NCI-H82 treated with DMSO at 0.1 percent for 48 hours (cell line): ENCODE data around the gene MAN1A1.
A peak's percentile ranks its signal among the peaks of the same experiment; 100 is the strongest.
"Not testable (repeated sequence)": the region's sequence is repeated elsewhere in the genome, so short reads cannot be mapped to it uniquely, and the experiment has no call there.

Experiments used
- DNase-seq: peaks from one replicate; lab custom pipeline; 2025; ENCODE audit not compliant: unreplicated experiment; lab: John Stamatoyannopoulos, UW

MAN1A1 gene

DNA sequence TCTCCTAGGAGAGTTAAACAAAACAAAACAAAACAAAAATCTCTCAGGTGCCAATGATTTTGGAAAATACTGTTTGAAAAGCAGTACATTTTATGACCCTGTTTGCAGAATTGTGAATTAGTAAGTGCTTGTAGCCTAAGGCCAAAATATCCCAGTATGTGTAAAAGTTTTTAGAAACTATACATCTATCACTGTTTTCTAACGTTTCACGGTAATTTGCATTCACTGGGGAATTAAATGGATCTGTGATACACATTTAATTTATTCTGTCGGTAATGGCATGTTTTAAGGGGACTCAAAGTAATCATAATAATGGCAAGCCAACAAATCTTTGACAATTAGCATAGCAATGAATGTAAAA lies 175.5 kb downstream of the MAN1A1 start:
- DNase-seq = no peak

DNA sequence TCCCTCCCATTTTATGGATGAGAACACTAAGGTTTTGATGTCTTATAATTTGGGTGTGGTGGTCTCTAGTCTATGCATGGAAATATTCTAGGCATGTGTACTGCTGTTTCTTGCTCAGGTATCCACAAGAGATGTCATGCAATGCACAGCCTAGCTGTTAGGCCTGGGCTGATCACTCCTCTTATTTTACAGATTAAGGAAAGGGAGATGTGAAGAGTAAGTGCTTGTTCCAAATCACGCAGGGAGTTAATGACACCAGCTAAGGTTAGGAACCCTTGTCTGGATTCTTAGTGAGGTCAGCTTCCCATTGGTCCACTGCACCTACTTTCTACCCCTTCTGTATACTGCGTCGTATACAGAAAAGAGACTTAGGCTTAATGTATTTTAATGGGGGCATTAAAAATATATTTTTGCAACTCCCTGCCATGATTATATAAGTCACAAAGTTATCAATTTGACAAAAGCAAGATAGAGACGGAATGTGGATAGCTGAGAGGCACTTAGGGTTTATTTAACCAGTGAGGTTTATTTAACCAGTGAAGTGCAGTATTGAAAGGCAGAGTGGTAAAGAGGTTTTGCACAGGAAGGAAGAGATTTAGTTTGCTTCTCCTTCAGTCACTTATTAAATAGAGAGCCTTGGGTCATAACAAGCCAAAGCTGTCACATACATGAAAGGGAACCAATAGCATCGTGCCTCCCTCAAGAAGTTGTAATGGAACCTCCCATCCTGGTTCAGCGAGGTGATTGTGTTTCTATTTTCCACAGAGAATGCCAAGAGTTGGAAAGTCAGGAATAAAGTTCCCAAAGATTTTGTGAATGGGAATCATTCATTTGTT lies 176.1 kb downstream of the MAN1A1 start:
- DNase-seq = no peak

DNA sequence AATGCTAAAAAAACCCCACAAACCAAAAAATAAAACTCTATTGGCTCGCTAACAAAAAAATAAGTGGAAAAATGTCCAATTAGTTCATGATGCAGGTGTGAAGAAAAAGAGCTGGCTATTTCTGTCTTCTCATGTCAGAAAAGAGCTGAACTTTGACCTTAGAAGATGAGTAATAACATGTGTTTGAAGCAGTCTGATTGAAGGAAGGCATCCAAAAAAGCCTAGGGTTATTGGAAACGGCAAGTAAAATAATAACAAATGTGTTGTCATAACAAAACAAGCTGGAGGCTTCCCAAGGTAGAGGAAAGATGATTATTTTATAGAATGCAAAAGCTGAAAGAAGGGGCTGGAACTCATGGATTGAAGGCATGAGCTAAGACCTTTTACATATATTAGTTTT lies 176.7 kb downstream of the MAN1A1 start:
- DNase-seq = no peak

DNA sequence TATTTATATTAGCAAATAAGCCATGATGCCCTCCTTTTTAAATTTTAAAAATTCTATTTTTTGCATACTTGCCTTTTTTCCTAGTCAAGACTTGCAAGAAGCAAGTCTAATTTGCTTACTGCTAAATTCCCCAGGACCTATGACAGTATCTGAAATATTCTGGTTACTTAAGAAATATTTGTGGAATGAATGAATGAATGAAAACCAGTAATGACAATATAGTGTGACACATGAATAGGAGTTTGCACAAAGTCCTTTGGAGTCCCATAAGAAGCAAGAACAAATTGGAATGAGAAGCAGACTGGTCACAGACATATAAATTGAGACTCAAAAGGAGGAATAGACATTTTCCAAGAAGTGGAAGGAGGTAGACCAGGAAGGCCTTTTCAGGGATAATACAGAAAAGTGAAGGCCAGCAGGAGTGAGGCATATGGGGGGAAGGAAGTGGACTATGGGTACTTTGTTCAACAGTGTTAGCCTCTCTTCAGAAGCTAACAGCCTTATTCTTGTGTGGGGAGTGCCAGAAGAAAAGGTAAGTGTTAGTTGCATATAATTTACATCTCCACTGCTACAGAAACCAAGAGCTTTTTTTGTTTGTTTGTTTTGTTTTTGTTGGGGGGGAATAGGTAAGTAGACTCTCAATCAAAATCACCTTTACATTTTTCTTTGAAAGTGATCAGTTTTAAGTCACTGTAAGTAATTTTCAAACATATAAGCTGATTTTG lies 177.5 kb downstream of the MAN1A1 start:
- DNase-seq = no peak

DNA sequence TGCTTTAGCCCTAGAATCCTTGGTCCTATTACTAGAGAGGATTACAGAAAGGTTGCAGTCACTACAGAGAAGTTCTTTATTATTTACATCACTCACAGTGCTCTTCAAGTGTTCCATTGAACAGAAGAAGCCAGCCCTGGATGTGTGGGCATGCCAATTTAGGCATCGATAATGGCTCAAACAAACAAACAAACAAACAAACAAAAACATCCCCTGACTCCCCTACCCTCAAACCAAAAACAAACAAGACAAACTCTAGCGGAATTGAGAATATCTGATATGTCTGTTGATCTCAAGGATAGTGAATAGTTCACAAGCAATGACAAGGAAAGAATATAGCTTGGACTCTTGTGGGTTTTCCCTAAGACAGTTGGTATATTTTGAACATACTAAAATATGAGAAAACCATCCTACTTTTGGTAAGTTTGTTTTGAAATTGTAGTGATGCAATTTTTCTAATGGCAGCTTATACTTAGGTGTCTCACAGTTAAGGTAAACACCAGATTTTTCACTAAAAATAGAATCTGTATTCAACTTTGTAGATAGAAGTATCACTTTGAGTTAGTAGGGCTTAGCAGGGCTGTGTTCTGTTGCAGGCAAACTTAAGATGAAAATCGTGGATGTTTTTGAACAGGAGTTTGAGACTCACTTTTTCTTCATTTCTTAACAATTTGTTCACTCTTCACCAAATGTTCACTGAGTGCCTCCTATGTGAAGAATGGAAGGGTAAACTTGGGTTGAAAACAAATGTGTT lies 178.3 kb downstream of the MAN1A1 start:
- no peak for DNase-seq

DNA sequence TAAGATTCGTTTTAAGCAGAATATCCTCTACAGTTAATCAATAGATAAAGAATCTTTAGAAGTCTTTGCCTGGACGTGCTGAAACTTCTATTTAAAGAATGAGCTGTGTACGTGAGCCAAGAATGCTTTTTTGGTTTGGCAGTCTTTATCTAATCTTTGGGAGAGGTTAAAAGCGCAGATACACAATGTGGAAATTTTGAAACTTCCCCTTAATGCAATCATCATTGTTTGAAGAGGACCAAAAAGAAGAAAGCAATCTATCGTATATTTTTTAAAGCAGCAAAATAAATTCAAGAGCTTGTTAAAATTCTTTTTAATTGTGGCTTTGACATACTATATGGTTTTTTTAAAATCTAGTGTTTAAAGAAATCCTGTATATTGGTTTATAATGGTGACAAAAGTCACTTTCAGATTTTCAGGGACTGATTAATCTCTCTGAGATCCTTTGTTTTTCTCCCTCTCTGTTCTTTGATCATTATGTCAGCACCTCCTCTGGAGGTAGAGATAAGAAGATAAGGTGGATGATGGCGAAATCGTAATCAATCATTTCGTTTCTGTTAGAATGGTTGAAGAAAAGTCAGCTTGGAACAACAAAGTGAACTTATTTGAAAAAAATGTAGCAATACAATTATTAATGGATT lies 179.0 kb downstream of the MAN1A1 start:
- DNase-seq = no peak

DNA sequence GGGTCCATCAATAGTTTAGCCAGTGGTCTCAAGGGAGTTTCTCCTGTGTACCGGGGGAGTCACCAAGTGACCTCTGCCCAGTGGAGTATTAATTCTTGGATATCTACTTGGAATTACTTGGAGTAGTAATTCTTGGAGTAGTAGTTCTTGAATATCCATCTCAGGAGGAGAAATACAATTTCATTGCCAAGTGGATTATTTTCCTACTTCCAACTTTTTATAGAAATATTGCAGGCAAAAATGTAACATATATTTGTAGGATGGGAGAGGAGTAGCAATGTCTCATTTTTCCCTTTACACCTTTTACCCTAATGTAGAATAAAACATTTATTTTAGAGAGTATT lies 179.5 kb downstream of the MAN1A1 start:
- DNase-seq = no peak

DNA sequence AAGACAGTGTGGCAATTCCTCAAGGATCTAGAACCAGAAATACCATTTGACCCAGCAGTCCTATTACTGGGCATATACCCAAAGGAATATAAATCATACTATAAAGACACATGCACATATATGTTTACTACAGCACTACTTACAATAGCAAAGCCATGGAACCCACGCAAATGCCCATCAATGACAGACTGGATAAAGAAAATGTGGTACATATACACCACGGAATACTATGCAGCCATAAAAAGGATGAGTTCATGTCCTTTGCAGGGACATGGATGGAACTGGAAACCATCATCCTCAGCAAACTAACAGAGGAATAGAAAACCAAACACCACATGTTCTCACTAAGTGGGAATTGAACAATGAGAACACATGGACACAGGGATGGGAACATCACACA lies 180.2 kb downstream of the MAN1A1 start:
- not testable (repeated sequence) for DNase-seq

DNA sequence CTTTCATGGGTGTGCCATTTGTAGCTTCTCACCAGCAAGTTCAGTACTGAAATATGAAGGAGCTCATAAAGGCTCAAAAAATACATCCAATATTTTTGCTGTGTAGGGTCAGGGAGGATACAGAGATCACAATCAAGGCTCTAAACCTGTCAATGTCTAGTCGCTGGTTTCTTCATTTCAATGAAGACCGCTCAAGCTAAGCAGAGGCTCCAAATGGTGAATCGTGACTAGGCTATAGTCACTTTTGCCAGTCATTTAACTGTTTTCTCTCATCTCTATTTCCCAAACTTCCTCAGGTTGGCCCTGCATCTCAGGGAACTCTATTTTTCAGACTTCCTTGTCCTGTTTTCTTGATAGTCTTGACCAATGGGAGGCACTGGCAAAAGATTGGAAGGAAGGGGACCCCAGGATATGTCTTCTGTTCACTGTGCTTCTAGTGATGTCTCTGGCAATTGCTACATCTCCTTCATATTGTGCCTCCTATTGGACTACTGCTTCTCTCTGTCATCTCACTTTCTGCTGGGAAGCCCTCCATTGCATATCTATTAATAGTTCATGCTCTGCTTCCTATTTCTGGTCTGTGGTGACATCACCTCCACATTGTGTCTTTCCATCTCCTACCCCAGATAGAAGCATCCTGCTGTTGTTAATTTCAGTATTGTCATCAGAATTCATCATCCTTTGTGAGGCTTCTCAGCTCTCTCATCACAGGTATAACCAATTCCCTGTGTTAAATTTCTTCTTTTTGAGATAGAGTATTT lies 183.4 kb downstream of the MAN1A1 start:
- DNase-seq = no peak

DNA sequence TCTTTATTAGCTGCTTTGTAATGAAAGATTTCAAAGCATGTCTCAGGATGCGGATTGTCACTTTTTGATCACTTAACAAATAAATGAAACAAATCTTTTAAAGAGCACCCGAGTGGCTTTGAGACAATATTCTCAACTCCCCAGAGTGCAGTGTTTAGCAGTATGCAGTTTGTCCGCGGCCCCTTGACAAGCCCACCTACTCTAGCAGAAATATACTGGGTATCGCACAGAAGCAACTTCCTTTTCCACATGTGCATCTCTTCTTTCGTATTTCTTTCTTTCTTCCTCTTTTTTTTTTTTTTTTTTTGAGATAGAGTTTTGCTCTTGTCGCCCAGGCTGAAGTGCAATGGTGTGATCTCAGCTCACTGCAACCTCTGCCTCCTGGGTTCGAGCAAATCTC lies 186.6 kb downstream of the MAN1A1 start:
- DNase-seq = no peak

DNA sequence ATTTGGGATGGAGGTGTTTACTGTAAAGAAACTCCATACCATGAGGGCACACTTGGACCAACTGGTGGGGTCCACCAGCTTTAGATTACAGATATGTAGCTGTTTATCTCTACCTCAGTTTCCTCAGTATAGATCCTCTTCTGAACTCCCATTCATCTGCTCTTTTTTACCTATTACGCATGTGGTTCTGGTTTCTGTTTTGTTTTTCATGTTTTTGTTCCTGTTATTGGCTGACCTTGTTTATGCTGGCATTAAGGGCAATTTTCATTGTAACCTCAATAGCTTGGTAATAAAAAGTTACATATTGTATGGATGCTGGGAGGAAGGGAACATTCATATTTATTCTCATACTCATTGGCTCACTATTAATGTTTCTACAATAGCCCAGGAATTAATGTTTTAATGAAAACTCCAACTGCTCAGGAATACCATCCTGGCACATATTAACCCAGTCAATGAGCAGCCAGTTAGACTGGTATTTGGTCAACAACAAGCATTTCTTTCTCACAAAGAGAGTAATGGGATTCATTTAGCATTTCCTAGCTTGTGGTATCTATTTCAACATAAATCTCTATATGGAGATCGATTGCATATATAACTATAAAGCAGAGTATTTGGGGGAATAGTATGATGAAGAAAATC lies 187.3 kb downstream of the MAN1A1 start:
- DNase-seq = no peak

DNA sequence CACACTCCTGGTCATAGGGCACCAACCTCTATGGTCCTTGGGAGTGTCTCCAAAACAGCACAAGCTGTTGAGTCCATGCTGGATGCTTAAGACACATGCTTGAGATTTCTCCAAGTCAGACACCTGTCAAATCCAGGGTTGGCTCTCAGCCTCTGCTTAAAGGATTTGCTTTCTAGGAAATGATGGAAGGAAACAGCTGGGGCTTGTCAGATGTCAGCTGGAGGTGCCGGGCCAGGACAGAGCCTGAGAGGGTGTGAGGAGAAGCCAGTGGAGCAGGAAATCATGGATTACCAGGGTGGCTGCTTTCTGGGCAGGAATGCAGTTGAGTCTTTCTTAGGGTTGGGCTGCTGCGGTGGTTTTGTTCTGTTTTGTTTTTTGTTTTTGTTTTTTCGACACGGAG lies 188.1 kb downstream of the MAN1A1 start:
- DNase-seq = peak; percentile 81

DNA sequence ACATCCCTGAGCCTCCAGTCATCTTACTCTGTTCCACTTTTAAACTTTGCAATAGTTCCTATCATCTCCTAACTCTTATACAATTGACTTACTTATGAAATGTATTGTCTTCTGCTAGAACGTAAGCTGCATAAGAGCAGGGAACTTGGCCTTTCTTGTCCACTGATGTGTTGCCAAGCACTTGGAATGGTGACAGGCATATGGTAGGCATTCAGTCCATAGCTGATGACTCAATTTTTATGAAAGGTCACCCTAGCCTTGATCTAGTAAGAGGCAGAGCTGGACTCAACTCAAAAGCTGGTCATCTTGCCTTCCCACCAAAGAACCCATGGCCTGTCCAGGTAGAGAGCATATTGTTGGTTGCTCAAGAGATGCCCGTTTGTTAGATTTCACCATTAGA lies 188.7 kb downstream of the MAN1A1 start:
- no peak for DNase-seq

DNA sequence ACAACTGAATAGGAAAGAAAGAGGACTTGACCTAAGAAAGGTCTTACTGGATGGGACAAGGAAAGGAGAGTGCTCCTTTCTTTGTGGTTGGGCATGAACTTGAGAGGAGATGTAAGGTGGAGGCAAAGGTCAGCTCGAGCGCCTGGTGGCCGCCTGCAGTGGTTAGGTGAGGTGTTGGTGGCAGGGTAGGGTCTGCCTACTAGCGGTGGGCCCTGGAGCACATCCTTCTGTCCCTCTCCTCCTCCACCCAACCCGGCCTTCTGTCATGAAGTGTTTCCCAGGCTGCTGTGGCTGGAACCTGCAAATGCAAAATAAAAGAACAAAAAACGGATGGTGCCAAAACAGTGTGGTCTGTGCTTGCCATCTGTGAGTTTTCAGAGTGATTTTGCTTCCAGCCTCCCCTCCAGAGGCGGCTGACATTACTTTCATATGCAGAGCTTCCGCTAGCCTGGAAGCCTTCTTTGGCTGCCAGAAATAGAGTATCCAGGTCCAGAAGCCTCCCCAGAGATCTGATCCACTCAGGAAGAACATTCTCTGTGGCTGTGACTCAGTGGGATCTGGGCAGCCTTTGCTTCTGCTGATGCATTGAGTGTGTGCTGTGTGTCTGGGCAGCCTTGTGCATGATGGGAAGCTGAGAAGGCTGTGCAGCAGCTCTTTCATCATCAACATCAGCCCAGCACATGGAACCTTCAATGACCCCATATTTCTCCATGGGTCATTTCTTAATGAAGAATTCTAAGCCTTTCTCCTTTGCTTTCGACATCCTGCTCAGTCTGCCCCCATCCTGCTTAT lies 191.3 kb downstream of the MAN1A1 start:
- no peak for DNase-seq

DNA sequence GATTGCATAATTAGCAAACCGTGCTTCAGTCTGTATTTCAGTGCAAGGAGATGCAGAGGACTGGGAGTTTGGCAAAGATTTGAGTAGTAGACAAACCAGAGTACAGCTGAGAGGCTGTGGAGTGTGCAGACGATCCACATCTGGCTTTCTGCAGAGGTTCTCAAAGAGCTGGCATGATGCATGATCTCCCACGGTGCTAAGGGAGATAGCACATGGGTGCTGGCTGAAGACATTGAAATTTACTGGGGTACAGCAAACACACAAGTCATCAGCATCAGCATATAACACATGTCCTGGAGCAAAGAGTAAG lies 192.1 kb downstream of the MAN1A1 start:
- no peak for DNase-seq

DNA sequence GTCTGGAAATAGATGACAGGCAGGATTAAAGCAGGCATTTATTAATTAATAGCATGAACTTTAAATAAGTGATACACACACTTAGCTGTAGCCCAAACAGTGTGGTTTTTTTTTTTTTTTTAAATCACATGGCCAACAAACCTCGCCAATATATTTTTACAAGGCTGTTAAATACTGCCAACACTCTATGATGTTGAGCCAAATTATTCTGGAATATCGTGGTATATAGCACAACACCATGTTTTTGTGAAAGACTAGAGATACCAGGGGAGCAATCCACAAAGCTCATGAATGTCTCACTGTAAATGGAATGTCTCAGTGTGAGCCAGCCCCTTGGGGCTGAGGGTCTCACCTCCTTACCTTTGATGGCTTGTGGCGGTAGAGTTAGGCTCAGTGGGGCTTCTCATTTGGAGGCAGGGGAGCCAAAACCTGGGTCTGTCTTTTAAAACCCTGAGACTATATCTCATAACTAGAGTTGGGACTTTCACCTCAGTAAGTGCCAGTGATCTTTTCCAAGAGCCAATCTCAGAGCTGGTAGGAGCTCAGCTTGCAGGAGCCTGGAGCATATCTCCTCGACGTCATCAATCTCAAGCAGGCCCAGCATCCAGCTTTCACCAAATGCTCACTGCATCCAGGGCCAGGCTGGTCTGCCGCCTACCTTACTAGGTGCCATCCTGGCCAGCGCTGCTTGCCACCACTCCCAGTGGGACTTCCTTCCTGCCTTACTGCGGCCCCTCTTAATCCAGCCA lies 192.6 kb downstream of the MAN1A1 start:
- no peak for DNase-seq

DNA sequence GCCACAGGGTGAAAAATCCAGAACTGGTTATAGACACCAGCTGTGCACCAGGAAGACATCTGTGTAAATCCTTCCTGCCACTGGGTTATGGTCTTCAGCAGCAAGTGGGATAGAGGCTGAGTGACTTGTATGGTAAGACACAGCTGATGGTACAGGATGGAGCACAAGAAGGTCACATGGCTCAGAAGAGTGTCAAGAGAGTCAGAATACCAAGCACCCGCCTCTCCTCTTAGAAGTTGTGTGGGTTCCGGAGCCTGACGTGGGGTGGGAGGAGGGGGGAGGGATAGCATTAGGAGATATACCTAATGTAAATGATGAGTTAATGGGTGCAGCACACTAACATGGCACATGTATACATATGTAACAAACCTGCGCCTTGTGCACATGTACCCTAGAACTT lies 193.5 kb downstream of the MAN1A1 start:
- not testable (repeated sequence) for DNase-seq

DNA sequence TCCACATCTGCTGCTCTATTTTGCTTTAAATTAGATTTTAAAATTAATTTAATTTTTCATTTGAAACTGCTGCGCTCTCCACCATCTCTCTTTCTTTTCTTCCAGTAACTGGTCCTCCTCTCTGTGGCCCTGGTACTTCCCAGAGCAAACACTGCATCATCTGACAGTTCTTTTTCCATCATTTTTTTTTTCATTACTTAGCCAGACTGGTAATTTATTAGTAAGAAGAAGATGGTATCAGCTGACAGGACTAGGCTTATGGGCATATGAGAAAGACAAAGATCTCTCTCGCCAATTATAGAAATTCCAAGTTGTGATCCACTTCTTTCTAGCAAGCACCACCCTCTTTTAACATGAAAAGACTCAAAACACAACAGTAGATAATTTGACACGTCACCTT lies 197.4 kb downstream of the MAN1A1 start:
- DNase-seq = no peak
